GM19395 (cell line): Measurements from ENCODE around the gene TSPAN3.

Experiments
- ATAC-seq: cut with Tn5 transposase; IDR thresholded peaks from one replicate; pipeline ENCODE4 v1.9.1; 2021; ENCODE audit warnings: mild to moderate bottlenecking, moderate library complexity; ENCODE audit not compliant: unreplicated experiment

The TSPAN3 gene

GRCh38 chr15:77035584-77035983 is 35.3 kb downstream of the TSPAN3 start:
- no peak for ATAC-seq

GRCh38 chr15:77034695-77035489 is 36.0 kb downstream of the TSPAN3 start:
- no peak for ATAC-seq

DNA sequence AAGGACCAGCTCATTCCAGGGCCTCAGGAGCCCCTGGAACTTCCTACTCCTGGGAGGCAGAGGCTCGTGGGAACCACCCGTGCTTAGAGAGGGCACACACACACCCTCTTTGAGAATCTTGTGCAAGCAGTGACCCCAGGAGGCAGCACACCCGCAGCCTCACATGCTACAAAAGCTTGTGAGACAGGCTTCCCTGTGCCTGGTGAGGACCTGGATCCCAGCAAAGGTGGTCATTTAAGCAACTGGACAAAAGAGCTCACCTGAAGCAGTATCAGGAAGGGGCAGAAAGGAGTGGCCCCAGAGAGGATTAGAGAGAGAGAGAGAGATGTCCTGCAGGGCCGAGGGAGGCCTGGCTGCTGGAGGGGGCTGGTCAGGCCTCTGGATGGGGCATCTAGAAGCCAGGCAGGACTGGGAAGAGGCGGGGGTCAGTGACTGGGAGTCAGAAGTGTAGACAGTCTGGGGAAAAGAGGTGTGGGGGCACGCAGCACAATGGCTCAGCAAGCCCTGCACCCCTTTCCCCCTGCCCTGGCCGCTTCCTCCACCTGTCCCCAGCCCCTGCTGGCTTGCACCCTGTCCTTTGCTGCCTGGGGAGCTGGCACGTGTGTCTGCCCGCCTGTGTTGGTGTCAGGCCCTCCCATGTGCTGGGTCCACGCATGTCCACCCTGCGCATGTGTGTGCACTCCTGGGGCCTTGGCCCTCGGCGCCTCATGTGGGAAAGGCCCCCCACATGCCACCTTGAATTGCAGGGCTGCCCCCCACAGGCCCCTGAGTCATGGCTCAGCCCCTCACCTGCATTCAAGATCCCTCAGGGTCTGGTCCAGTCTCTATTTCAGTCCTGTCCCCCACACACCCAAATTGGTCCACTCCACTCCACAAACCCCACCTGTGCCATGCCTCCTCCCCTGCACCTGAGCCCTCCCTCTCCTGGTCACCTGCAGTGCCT is 36.9 kb downstream of the TSPAN3 start:
- ATAC-seq, result no peak

DNA sequence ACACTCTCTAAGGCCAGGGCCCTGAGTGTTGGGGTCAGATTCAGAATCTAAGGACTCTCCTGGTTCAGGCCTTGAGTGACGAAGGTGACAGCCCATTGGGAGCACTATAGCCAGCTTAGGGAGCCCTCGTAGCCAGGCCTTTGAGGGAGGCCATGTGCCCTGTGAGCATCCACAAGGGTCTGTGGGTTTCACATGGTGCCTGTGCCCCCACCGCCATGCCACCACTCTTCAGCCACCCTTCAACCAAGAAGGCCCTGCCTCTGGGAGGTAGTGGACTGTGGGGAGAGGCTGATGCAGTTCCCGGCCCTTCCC is 37.5 kb downstream of the TSPAN3 start:
- ATAC-seq, result no peak

GRCh38 chr15:77032647-77033416 is 38.1 kb downstream of the TSPAN3 start:
- no peak for ATAC-seq

DNA sequence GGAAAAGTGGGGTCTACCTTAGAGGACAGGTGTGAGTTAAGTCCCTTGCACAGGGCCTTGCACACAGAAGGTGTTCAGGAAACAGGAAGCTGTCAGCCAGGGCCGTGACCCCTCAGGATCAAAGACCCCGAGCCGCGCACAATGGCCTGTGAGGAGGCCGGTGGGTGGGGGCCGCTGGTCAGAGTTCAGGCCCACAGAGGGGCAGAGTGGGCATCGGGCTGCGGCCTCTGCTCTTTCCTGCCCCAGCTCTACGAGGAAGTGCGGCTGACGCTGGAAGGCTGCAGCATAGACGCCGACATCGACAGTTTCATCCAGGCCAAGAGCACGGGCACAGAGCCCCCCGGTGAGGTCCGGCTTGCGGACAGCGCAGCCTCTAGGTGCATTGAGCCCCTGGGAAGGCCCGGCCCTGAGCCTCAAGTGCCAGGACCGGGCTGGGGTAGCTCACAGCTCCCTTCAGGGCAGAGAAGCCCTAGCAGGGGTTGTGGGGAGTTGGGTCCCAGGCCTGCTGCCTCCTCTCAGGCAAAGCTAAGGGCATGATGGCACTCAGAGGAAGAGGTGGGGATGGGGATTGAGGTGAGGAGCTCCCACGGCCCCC is 38.8 kb downstream of the TSPAN3 start:
- ATAC-seq, result no peak

- no peak for ATAC-seq
Observed at GRCh38 chr15:77031376-77032050, 39.4 kb downstream of the TSPAN3 start.

DNA sequence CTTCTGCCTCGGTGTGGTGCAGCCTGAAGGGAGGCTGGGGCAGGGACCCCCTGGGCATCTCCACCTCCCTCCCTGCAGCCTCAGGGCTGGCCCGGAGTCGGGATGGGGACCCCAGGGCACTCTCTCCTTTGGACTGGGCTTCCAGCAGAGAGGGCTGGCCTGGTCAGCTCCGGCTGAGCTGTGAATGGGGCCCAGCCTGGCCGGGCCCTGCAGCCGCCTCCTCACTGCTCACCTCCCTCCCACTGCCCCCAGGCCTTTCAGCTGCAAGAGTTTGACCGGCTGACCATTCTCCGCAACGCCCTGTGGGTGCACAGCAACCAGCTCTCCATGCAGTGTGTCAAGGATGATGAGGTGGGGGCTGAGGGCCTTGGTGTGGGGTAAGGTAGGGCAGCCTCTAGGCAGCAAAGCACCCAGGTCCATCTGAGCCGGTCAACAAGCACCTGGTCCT is 40.0 kb downstream of the TSPAN3 start:
- no peak for ATAC-seq

GRCh38 chr15:77030048-77030927 is 40.6 kb downstream of the TSPAN3 start:
- ATAC-seq, result no peak

- no peak for ATAC-seq
Observed at GRCh38 chr15:77029166-77030047, 41.5 kb downstream of the TSPAN3 start.

GRCh38 chr15:77028451-77029165 is 42.3 kb downstream of the TSPAN3 start:
- ATAC-seq, result no peak

DNA sequence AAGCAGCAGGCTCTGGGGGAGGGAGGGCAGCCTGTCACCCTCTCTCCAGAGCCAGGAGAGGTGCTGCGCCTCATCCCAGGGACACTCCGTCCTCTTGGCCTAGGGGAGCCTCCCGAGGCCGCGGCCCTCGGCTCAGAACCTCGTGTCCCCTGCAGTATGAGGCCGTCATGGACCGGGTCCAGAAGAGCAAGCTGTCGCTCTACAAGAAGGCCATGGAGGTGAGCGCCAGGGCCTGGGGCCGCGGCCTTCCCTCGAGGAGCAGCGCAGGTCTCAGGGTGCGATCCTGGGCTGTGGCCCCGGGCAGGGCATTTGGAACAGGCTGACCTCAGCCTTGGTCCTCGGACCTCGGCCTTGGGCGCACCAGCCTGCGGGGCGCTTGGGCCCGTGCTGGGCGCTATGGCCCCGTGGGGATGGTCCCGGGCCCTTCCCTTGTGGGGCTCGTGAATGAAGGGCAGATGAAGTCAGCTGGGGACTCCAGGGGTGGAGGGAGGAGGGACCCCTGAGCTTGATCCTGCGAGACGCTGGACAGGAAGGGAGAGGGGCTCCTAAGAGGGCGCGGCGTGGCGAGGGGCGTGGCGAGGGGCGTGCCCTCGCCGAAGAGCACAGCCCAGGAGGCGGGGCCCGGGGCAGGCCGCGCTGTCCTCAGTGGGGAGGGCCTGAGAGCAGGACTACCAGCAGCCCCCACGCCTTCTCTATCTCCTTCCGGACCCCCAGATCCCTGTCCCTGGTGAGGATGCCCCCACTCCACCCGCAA is 43.0 kb downstream of the TSPAN3 start:
- ATAC-seq, result no peak

DNA sequence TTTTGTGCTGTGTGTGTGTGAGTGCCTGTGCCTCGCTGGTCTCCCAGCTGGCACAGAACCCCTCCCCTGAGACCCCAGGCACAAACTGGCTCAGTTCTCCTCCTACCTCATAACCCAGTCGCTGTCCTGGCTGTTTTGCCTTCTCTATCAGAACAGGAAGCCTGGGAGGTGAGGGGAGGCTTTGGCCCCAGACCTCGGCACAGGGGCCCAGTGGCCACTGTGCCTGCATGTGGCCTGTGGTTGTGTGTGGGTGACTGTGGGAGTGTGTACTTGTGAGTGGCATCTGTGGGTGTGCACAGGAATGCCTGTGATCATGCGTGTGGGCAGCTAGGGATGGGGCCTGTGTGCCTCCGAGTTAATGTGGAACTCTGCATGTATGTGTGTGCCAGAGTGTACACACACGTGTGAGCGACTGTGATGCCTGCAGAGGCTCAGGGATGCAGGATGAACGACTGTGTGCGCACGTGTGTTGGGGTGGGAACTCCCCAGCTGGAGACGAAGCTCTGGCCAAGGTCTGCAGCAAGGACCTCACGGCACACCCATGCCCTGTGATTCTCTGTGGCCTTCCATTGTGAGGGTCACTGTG is 43.7 kb downstream of the TSPAN3 start:
- ATAC-seq, result no peak

DNA sequence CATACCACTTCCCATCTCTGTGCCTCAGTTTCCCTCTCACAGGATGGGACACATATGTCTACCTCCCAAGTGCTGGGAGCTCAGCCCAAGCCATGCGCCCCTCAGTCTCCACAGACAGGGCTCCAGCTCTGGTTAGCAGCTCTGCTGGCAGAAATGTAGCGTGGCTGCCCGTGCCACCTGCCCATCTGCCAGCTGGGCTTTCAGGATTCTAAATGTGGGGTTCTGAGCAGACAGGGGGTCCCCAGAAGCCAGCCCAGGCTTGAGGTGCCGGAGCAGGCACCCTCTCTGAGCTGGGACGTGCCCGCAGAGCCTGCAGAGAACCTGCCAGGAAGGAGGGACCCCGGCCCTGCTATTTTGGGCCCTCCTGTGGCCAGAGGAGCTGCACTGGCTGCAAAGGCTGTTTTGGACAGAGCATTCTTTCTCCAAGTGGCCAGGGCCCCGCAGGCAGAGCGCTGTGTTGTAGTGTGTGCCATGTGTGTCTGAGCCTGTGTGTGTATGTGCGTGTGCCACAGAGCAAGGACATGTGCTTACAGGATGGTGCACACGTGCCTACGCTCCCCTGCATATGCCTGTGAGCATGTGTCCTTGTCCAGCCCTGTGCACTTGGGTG is 44.3 kb downstream of the TSPAN3 start:
- ATAC-seq, result no peak

DNA sequence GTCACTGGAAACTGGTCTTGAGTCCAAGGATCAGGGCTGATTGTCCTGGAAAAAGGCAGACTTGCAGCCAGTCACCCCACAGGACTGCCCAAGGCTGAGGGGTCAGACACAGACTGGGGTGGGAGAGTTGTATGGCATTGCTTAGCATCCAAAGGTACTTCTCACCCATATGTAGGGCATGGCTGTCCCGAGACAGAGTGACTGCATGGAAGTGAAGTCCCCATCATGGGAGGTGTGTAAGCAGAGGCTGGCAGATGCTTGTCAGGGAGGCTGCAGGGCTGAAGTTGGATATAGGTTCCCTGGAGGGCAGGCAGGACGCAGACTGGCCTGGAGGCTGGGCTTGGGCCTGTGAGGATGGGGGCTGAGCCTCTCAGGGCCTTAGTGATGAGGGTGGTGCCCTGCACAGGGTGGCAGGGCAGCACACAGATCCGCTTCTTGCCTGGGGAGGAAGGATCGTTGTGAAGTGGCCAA is 44.9 kb downstream of the TSPAN3 start:
- ATAC-seq, result no peak
